ENCODE measurements around the gene CHST15.

GRCh38 chr10:124130198-124130900, 37.0 kb upstream of the CHST15 start:
- TF ChIP-seq, protein P1, sequence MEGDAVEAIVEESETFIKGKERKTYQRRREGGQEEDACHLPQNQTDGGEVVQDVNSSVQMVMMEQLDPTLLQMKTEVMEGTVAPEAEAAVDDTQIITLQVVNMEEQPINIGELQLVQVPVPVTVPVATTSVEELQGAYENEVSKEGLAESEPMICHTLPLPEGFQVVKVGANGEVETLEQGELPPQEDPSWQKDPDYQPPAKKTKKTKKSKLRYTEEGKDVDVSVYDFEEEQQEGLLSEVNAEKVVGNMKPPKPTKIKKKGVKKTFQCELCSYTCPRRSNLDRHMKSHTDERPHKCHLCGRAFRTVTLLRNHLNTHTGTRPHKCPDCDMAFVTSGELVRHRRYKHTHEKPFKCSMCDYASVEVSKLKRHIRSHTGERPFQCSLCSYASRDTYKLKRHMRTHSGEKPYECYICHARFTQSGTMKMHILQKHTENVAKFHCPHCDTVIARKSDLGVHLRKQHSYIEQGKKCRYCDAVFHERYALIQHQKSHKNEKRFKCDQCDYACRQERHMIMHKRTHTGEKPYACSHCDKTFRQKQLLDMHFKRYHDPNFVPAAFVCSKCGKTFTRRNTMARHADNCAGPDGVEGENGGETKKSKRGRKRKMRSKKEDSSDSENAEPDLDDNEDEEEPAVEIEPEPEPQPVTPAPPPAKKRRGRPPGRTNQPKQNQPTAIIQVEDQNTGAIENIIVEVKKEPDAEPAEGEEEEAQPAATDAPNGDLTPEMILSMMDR (IDR thresholded peaks at IDR 0.05): no peak
- no peak for TF ChIP-seq POLR2A (IDR thresholded peaks at IDR 0.05)
